DMS 273 (cell line): ENCODE results near the gene CCBE1.

Experiments
- DNase-seq: peaks from one replicate; lab custom pipeline; 2025; ENCODE audit not compliant: unreplicated experiment; lab: John Stamatoyannopoulos, UW

Gene CCBE1

GRCh38 chr18:59621027-59621426, 76.2 kb downstream of the CCBE1 start:
- no peak for DNase-seq

DNA sequence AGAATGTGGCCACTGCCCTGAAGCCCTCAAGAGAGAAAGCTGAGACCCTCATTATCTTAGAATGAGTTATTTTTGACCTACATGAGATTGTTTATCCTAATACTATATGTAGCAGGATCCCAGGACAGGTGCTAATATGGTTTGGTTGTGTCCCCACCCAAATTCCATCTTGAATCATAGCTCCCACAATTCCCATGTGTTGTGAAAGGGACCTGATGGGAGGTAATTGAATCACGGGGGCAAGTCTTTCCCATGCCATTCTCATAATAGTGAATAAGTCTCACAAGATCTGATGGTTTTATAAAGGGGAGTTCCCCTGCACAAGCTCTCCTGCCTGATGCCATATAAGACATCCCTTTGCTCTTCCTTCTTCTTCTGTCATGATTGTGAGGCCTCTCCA, 76.8 kb downstream of the CCBE1 start:
- DNase-seq: no peak

DNA sequence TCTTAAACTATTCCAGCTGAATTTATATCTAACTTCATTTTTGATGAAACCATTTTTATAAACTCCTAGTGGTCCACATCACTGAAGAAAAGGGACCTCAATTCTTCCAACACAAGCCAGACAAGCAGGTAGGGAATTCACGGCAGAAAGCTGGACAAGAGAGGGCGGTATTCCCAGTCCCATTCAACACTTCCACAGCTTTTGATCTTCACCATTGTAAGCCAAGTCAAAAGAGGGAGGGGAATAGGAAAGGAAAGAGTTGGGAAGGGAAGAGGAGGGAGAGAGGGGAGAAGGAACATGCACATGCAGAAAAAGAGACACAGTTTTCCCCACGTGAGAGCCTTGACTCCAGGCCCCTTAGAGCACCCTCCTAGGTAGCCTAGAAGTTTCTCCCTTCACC, 77.4 kb downstream of the CCBE1 start:
- no peak for DNase-seq

DNA sequence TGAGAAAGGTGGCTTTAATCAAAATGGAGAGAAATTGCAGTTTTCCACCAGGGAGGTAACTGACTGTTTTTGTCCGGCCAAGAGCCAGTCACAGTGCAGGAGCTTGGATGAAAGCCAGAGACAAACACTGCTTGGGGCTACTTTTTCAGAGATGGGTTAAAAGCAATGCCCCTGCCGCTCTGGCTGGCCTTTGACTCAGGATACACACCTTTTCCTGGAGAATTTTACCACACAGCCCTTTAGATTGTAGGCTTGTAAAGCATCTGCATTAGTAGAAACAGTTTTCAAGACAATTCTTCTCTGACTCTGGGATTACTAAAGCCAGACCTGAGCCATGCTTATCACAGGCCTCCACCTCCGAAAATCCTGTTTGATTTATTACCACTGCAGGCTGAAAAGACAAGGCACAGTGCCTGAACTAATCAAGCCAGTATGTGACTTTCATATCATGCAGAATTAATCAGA, 79.7 kb downstream of the CCBE1 start:
- DNase-seq: no peak

DNA sequence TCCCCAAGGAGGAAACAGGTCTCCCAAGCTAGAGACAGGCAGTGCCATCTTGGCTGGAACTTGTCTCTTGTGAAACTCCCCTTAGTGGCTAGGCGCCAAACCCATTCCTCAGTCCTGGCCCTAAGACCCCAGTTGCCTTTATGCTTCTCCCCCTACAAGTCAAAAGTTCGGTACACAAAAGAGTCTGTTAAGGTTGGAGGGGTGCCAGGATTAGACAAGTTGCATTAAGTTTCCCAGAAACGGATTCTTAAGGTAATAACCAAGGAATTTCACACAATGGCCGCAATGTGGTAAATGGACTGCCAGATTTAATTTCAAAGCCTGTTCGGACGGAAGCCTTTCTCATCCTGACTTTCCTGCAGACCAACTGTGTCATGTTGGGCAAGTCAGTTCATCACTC, 80.7 kb downstream of the CCBE1 start:
- no peak for DNase-seq

DNA sequence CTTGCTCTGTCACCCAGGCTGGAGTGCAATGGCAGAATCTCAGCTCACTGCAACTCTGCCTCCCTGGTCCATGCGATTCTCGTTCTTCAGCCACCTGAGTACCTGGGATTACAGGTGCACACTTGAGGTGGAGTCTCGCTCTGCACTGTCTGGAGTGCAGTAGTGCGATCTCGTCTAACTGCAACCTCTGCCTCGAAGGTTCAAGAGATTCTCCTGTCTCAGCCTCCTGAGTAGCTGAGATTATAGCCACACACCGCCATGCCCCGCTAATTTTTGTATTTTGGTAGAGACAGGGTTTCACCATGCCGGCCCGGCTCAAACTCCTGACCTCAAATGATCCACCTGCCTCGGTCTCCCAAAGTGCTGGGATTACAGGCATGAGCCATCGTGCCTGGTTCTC, 83.3 kb downstream of the CCBE1 start:
- DNase-seq: no peak

GRCh38 chr18:59612381-59612780, 84.8 kb downstream of the CCBE1 start:
- DNase-seq: no peak

DNA sequence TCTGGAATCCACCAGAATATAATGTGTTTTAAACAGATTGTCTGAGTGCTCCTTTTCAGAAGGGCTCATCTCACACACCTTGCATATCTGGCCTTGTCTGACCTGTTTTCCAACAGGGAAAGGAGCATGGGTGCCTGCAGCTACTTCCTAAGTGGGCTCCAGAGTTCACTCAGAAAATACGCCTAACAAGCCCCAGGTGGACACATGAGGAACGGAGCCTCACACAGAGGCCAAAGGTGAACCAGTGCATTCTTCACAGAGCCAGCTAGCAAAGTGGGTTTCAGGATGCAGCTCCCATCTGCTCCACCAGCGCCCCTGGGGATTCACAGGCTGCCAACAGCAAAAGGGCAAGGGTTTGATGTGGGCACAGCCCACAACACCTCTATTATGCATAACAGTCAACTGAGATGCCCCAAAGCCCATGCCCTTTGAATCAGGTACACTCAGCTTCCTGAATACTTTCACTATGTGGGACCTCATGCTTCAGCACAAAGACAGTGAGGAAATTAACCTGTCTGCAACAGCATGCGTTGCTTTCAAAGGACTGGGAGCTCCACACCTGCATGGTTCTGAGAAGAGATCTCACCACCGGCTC, 86.6 kb downstream of the CCBE1 start:
- DNase-seq: peak; percentile 57

DNA sequence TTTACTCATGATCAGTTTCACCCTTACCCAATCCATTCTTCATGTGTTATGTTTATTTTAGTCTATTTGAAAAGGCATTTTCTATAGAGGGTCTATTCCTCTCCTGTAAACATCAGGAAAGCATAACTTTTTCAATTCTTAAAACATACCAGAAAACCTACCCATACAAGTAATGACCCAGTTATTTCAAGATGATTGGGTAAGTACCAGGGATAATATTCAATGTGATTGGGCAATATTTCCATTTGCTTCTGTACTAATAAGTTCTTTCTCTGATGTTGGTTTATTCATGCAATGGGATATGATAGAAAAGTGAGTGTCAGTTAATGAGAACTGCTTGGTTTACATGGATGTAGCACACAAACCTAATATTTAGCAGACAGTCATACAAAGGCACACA, 87.6 kb downstream of the CCBE1 start:
- no peak for DNase-seq

DNA sequence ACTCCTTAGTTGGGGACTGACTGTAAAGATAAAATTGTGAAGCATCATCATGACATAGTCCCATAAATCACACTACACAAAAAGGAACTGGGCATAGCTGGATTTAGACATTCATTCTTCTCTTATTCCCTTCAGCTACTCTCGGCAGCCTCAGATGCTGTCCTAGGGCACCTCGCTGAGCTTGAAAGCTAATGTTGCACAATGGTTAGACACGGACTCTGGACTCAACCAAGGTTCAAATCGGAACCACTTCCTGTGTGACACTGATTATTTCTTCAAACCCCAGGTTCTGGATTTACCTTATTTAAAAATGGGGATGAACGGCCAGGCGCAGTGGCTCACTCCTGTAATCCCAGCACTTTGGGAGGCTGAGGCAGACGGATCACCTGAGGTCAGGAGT, 89.8 kb downstream of the CCBE1 start:
- no peak for DNase-seq

GRCh38 chr18:59607078-59607379, 90.2 kb downstream of the CCBE1 start:
- DNase-seq: no peak

DNA sequence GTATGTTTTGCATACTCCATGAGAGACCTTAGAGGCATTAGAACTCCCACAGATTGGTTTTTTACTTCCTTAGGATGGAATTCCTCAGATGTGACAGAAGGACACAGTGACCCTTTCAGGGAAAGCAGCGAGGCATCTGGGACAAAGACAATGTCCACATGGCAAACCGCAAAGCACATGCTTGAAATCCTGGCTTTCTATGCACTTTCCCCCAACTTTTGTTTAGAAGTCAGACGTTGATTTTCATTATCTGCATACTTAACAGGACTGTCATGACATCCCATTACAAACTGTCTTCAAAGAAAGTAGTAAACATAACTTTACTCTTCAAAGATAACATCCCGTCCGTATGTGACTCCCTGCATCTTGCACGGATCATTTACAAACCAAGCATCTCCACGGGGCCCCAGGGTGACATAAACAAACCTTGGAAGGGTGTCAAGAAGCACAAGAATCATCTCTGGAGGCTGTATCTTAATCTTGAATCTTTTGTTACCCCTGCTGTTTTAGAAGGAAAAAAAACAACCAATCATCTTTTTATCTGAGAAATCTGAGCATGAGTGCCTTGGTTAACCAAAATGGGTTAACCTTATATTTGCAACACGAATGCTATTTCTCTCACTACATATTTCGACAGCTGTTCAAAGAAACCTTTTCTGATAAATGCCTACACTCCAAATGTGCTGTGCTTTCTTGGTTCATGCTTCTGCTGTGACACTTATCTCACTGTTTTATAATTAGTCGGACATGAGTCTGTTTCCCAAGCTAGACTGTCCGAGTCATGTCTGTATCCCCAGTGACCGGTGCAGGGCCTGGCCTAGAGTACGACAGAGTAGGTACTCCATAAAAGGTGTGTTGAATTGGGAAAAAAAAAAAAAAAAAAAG, 90.8 kb downstream of the CCBE1 start:
- no peak for DNase-seq

DNA sequence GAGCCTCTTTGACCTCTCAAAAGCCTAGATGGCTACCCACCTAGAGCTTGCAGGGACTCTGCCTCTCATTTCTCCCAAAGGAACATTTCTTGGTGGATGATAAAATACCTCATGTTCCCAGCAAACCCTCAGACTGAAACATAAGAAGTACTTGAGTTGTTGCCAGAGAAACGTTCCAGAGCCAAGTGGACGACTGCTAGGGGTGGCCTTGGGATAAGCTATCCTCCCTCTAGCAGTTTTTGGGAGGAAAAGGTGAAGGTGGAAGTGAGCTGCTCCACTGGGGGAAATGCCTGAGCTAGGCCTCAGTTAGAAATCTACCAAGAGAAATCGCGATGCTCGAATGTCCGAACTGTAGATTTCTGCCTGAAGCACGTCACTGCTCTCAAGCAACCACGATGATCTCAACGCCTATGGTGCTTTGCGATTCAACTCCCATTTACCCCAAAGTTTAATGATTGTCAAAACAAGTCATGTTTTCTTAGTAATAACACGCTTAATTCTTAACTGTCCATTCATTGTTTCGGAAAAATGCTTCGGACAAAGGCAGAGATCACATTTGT, 91.5 kb downstream of the CCBE1 start:
- peak; percentile 9 for DNase-seq

DNA sequence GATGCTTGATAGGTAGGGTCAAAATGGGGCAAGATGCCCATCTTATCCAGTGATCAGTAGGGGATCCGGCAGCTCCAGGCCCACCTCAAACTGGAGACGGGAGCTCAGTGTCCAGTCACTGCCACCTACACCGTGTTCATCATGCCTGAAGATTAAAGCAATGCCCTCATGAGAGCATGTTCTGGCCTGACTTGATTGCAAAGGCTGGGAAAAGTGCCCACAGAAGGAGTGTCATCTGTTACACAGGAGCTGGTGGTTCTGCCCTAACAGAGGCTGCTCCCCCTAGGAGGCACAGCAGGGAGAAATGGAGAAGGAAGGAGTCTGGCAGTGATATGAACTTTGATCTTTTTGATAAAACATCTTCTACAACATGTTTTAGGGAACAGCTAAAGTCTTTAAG, 92.3 kb downstream of the CCBE1 start:
- peak; percentile 77 for DNase-seq

DNA sequence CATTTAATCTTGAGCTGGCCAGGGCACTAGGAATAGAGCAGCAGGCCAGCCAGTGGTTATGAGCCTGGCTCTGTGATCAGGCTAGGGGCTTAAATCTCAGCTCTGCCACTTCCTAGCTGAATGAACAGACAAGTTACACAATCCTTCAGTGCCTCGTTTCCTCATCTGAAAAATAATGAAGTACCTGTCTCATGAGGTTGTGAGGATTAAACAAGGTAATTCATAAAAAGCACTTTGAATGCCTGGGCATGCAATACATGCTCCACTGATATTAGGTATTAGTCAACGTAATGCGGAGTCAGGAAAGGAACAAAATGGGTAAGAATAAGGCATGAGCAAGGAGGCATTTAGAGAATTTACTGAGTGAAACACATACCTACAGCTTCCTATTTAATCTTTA, 100.2 kb downstream of the CCBE1 start:
- no peak for DNase-seq

- no peak for DNase-seq
Measured at GRCh38 chr18:59593291-59593717, 103.9 kb downstream of the CCBE1 start.

DNA sequence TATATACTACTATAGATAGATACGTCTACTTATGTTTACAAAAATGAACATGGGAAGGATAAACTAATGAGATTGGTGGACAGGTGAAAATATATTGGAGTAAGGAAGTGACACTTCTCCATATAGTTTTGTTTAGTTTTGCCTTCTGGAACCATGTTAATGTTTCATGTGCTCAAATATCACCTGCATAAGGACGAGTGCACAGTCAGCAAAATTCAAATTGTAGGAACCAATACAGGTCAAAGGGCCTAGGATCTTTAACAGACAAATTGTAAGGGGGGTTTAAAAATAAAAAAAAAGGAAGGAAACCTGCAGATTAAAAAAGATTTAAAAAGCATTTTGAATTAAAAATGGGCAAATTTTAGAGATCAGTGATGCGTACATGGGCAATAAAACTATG, 104.6 kb downstream of the CCBE1 start:
- no peak for DNase-seq

GRCh38 chr18:59582395-59582794, 114.8 kb downstream of the CCBE1 start:
- no peak for DNase-seq

DNA sequence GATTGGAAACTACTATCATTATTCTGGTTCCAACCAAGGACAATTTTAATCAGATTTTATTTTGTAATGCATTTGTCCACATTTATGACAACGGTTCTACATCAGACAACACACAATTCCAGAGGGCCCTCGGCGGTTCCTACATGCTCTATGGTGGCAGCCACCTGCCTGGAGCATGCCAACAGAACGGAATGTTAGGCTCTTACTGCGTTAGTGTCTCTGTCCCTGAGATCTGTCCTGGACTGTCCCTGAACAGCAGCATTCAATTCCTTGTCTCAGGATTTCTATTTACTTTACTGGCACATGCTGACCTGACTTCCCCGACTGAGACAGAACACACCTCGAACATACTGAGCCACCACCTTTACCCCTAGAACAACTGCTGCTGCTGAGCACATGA, 117.7 kb downstream of the CCBE1 start:
- DNase-seq: no peak

- DNase-seq: no peak
Measured at GRCh38 chr18:59577386-59577655, 119.9 kb downstream of the CCBE1 start.

DNA sequence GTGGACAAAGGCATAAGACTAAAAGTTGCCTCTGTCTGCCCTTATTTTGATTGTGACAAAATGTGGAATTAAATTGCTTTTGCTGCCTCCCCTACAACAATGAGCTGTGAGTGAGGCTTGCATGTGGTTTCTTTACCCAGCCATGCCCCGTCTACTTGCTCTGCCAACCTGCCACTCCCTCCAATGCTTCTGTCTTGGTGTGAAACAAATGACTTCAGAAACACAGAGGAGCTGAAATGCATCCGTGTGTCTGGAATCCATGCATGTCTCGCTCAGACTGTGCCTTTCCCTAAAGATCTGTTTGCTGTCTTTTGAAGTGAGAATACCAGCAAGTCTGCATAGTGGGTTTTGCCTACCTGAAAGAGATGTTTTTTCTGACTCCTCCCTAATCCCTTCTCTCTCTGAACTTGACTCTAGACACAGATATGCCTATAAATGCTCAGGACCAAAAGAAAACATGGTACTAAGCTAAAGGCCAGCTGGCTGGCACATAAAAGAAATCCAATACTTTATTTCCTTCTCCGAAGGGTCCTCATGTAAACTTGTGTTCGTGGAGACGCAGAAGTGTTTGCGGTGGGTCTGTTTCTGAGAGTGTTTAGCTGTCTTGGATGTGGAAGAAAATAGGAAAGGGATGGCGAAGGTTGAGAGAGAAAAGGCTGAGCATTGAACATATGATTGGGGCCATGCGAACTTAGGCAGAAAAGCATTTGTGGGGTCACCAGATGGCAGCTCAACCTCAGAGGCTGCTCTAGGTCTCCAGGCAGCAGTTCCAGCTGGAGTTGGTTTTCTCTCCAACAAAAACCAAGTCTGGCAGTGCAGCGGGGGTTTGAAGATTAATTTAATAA, 120.5 kb downstream of the CCBE1 start:
- DNase-seq: peak; percentile 83

- DNase-seq: no peak
Measured at GRCh38 chr18:59575995-59576394, 121.2 kb downstream of the CCBE1 start.
